Umbilical cord (tissue), 2 donors: ENCODE results near the gene SNRNP25. TPM values are rescaled to one million over a fixed set of nuclear protein-coding genes. Genes with fewer than 3 reads are reported as not detected.
"Not testable (repeated sequence)": the region's sequence is repeated elsewhere in the genome, so short reads cannot be mapped to it uniquely, and the experiment has no call there.

ENCODE experiments used
- DNase-seq: peaks from one replicate; pipeline ENCODE4 v3.0.0-alpha.2; 2015; ENCODE audit warnings: low spot score
- total RNA-seq: library from RNA; depleted of rRNA; stranded (reverse); fragments of >200 nt; gene quantifications from one replicate; pipeline ENCODE4 v1.2.3, GENCODE V29; 2014; ENCODE audit warnings: low replicate concordance; ENCODE audit not compliant: insufficient read depth

SNRNP25 gene
- 11.1 TPM for total RNA-seq

- DNase-seq, result peak; percentile 99
Measured at GRCh38 chr16:53346-54236, at the start of gene SNRNP25, which contains the start of gene POLR3K. Gene SNRNP25 (plus strand): TSS chr16:53828. CDS start chr16:54017, 189 bp downstream. Gene POLR3K (minus strand): TSS chr16:53608. CDS start chr16:53586, 22 bp downstream.

DNA sequence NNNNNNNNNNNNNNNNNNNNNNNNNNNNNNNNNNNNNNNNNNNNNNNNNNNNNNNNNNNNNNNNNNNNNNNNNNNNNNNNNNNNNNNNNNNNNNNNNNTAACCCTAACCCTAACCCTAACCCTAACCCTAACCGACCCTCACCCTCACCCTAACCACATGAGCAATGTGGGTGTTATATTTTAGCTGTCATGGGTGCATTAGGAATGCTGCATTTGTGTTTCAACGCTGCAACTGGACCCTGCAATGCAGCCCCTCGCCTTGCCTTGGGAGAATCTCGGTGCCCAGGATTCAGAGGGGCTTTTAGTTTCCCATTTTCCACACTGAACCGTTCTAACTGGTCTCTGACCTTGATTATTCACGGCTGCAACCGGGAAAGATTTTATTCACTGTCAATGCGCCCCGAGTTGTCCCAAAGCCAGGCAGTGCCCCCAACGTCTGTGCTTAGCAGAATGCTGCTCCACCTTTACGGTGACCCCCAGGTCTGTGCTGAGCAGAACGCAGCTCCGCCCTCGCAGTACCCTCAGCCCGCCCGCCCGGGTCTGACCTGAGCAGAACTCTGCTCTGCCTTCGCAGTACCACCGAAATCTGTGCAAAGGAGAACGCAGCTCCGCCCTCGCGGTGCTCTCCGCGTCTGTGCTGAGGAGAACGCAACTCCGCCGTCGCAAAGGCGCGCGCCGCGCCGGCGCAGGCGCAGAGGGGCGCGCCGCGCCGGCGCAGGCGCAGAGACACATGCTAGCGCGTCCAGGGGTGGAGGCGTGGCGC is 43.5 kb upstream of the SNRNP25 start:
- DNase-seq, result no peak

GRCh38 chr16:10772-11171 is 42.9 kb upstream of the SNRNP25 start:
- DNase-seq, result not testable (repeated sequence)

DNA sequence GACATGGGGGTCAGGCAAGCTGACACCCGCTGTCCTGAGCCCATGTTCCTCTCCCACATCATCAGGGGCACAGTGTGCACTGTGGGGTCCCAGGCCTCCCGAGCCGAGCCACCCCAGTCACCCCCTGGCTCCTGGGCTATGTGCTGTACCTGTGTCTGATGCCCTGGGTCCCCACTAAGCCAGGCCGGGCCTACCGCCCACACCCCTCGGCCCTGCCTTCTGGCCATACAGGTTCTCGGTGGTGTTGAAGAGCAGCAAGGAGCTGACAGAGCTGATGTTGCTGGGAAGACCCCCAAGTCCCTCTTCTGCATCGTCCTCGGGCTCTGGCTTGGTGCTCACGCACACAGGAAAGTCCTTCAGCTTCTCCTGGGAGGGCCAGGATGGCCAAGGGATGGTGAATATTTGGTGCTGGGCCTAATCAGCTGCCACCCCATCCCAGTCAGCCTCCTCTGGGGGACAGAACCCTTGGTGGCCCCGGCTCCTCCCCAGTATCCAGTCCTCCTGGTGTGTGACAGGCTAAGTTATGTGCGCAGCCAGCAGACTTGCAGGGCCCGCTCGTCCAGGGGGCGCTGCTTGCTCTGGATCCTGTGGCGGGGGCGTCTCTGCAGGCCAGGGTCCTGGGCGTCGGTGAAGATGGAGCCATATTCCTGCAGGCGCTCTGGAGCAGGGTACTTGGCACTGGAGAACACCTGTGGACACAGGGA is 36.4 kb upstream of the SNRNP25 start:
- DNase-seq, result not testable (repeated sequence)

DNA sequence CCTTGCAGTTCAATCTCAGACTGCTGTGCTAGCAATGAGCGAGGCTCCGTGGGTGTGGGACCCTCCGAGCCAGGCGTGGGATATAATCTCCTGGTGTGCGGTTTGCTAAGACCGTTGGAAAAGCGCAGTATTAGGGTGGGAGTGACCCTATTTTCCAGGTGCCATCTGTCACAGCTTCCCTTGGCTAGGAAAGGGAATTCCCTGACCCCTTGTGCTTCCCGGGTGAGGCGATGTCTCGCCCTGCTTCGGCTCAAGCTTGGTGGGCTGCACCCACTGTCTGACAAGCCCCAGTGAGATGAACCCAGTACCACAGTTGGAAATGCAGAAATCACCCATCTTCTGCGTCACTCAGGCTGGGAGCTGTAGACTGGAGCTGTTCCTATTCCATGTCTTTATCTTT is 32.7 kb upstream of the SNRNP25 start:
- not testable (repeated sequence) for DNase-seq

DNA sequence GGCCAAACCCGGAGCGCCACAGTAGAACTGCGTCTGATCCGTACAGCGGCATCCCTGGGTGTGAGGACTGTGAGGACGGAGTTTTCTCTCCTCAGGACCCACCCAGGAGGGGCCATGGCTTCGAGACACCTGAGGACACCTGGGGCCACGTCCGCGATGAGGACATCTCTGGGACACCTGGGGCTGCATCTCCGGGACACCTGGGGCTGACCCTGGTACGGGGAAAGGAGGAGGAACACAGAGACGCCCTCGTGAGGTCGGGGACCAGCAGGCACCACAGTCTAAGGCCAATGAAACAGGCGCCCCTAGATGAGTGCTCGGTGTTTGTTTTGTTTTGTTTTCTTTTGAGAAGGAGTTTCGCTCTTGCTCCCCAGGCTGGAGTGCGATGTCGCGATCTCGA is 29.5 kb upstream of the SNRNP25 start:
- not testable (repeated sequence) for DNase-seq

GRCh38 chr16:25926-26348 is 27.7 kb upstream of the SNRNP25 start:
- not testable (repeated sequence) for DNase-seq

DNA sequence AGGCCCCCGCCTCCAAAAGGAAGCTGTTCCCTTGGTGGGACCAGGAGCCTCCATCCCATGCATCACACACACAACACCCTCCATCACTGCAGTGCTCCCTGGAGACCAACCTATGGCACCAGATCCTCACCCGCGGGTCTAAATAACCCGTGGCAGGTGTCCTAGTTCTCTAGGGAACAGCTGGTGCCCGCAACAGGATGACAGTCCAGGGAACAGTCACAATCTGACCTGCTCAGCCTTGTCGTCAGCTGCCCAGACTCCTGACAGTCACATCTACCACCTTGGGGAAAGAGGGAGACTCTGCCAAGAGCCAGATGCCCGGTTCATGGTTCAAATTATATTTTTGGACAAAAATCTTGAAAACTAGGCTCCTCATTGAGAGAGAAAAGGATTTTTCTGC is 23.0 kb upstream of the SNRNP25 start:
- DNase-seq, result not testable (repeated sequence)

DNA sequence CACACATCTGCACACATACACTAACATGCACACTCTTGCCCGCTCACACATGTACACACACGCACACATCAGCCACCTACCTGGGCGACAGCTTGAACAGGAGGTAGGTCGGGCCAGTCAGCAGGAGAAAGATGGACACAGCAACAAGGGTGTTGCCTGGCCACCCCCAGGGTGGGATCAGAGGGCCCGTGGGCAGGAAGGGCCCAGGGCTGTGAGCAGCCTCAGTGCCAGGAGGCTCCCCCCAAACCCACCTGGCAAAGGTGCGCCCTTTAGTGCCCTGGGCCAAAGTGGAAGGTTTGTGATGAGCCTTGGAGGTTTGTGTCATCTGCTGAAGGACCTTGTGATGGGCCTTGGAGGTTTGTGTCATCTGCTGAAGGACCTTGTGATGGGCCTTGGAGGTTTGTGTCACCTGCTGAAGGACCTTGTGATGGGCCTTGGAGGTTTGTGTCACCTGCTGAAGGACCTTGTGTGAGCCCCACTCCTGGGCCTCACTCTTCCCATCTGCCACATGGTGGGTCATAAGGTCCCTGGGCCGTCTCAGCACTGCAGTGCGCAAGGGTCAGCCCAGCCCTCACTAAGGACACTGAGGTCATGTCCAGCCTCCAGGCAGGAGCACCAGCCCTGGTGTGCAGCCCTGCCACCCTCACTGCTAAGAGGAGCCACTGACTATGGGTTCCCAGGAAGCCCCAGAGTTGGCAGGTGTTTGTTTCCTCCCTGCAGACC is 20.3 kb upstream of the SNRNP25 start:
- DNase-seq, result not testable (repeated sequence)

- no peak for DNase-seq
Measured at GRCh38 chr16:33877-34647, 19.6 kb upstream of the SNRNP25 start.

GRCh38 chr16:34648-34987 is 19.0 kb upstream of the SNRNP25 start:
- no peak for DNase-seq

DNA sequence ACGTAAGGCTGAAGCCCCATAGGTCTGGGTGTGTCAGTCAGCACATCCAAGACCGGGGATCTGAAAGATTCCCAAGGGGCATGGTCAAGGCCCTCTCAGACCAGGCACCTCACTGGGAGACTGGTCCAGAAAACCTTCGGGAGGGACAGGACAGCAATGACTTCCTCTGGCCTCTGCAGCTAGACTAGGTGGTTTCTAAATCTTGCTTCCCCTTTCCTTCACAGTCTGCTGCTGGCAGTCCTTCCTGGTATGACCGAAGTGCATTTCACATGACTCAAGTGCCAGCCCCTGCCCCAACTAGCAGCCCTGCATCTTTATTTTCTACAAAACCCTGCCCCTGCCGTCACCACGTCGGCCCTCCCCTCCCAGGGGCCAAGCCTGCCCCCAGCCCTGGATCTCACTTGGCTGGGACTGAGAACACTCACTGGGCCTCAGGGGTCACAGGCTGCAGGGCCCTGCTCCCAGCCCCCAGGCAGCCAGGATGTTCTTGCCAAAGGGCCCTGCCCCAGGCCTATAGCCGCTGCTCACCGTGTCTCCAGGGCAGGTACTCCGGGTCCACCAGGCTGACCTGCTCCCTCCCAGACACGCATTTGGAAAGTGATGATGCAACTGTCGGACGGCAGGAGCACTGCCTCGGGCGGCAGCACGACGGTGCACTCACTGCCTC is 18.5 kb upstream of the SNRNP25 start:
- DNase-seq, result peak; percentile 42

DNA sequence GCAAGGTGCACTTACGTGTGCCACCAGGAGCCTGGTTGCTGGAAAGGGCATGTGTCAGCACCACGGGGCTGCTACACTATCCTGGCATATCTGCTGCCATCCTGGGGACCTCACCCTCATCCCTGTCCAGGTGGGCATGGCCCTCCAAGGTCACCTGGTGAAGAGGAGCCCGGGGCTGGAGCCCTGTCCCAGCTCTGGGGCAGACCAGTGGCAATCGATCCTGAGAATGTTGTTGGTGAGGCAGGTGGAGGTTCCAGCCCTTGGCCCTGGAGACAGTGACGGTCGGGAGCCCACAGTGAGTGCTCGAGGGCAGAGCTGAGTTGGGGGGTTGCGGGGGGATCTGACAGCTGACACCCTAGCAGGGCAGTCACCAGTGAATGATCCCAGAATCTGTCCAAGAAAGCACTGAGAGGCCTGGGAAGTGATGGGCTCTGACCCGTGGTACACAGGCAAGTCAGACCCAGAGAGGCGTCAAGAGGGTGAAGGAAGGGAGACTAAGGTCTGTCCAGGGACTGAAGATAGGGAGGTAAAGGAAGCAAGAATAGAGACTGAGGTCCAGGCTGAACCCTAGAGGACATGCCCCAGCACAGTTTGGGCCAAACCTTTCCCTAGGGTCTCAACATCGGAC is 17.8 kb upstream of the SNRNP25 start:
- DNase-seq, result no peak

- DNase-seq, result no peak
Measured at GRCh38 chr16:36336-36984, 17.2 kb upstream of the SNRNP25 start.

DNA sequence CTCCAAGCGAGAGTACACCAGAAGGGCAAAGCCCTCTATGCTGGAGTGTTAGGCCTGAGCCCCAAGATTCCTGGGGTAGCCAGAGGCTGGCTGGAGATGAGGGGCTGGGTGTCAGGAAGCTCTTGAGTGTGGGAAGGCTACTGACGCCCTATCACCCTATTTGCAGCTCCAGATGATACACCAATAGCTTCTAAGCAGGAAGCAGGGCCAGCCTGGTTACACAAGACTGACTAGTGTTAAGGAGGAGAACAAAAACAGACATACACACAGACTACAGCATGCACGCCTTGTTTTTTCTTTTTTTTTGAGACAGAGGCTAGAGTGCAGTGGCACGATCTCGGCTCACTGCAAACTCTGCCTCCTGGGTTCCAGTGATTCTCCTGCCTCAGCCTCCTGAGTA is 16.1 kb upstream of the SNRNP25 start:
- DNase-seq, result no peak

DNA sequence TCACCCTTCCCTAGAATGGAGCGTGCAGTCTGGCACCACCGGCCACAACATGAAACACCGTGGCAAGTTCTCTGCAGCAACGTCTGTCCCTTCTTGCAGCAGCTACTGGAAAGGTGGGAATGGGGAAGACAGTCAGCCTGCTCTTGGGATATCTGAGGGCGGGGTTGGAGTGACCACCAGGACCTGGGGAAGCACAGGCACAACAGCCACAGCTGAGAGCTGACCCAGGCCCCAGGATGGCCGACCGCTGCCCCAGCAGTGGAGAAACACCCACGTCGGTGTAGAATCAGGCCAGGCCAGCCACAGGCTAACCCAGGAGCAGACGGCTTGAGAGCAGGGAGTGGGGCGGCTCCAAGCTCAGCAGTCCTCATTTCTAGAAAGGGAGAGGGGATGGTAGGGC is 15.4 kb upstream of the SNRNP25 start:
- DNase-seq, result not testable (repeated sequence)

DNA sequence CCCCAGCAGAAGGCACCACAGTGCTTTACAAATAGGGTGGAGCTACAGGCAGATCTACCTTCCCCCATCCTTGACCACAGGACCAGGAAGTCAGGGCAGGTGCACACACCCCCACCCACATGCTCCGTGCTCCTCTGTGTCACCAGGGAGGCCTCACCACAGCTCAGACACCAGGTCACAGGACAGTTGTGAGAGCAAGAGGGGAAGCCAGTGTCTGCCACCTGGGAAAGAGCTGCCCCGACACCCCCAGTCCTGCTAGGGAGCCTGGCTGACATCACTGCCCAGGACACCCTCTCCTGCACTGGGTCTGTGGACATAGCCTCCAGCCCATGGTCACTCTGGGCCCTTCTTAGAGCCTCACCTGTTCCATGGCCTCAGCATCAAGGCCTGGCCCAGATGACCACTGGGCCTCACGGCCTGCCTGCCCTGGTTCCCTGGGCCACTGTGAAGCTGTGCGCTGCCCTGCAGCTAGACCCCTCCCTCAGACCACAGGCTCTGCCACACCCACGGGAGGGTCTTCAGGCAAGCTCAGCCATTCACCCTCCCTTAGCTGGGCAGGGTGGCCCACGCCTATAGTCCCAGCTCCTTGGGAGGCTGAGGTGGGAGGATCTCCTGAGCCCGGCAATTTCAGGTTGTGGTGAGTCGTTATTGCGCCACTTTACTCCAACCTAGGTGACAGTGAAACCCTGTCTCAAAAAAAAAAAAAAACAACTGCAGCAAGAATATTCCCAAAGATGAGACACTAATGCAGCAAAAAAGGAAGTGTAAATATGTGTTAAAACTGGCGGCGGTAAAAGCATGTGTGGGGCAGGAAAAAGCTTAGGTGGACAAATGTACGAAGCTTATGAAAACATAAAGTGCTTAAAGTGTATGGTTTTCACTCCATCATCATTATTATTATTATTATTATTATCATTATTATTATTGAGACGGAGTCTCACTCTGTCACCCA is 14.4 kb upstream of the SNRNP25 start:
- DNase-seq, result no peak
